H9 (cell line): ENCODE measurements around the gene RAVER1. TPM values are rescaled to one million over a fixed set of nuclear protein-coding genes. Genes with fewer than 3 reads are reported as not detected.
A peak's percentile ranks its signal among the peaks of the same experiment; 100 is the strongest.

Source experiments
- DNase-seq: peaks from one replicate; pipeline ENCODE4 v3.0.0-alpha.2; 2017
- H2AFZ ChIP-seq: one replicate; pipeline ENCODE4 v1.6.1; 2013; ENCODE audit warnings: mild to moderate bottlenecking, low read length, control low read depth, moderate library complexity
- H2AK5ac ChIP-seq: 2 replicates; pipeline ENCODE4 v1.6.1; 2013; ENCODE audit warnings: low read length, control low read depth, mixed read lengths; ENCODE audit not compliant: insufficient read length
- H2BK120ac ChIP-seq: one replicate; pipeline ENCODE4 v1.6.1; 2013; ENCODE audit warnings: low read depth, mild to moderate bottlenecking, low read length, control low read depth, inconsistent platforms; ENCODE audit not compliant: poor library complexity, severe bottlenecking
- H2BK12ac ChIP-seq: 2 replicates; pipeline ENCODE4 v1.6.1; 2013; ENCODE audit warnings: low read length, control low read depth, mixed read lengths, low read depth; ENCODE audit not compliant: insufficient read length
- H2BK15ac ChIP-seq: 2 replicates; pipeline ENCODE4 v1.6.1; 2013; ENCODE audit warnings: low read depth, low read length, control low read depth
- H2BK20ac ChIP-seq: one replicate; pipeline ENCODE4 v1.6.1; 2013; ENCODE audit warnings: low read depth, mild to moderate bottlenecking, low read length, control low read depth, inconsistent platforms; ENCODE audit not compliant: poor library complexity, severe bottlenecking
- H2BK5ac ChIP-seq: 2 replicates; pipeline ENCODE4 v1.6.1; 2013; ENCODE audit warnings: low read length, control low read depth, mixed read lengths; ENCODE audit not compliant: insufficient read length
- H3K14ac ChIP-seq: 2 replicates; pipeline ENCODE4 v1.6.1; 2013; ENCODE audit warnings: low read length, control low read depth; ENCODE audit not compliant: insufficient read depth
- H3K18ac ChIP-seq: 2 replicates; pipeline ENCODE4 v1.6.1; 2013; ENCODE audit warnings: low read depth, mild to moderate bottlenecking, mixed read lengths, low read length, control low read depth; ENCODE audit not compliant: insufficient read length
- H3K23ac ChIP-seq: 2 replicates; pipeline ENCODE4 v1.6.1; 2013; ENCODE audit warnings: low read length, control low read depth, mixed read lengths, low read depth; ENCODE audit not compliant: insufficient read length
- H3K23me2 ChIP-seq: 2 replicates; pipeline ENCODE4 v1.6.1; 2013; ENCODE audit warnings: low read depth, mild to moderate bottlenecking, mixed read lengths, low read length, control low read depth; ENCODE audit not compliant: insufficient read length, poor library complexity, severe bottlenecking
- H3K27ac ChIP-seq: 2 replicates; pipeline ENCODE4 v1.5.1; 2013; ENCODE audit warnings: low read length, control low read depth, mixed read lengths, low read depth; ENCODE audit not compliant: insufficient read length
- H3K27me3 ChIP-seq: 2 replicates; pipeline ENCODE4 v1.6.1; 2013; ENCODE audit warnings: low read length, control low read depth, inconsistent platforms; ENCODE audit not compliant: insufficient read depth
- H3K4ac ChIP-seq: 2 replicates; pipeline ENCODE4 v1.6.1; 2013; ENCODE audit warnings: low read depth, mild to moderate bottlenecking, control low read depth, inconsistent platforms, low read length, moderate library complexity
- H3K4me1 ChIP-seq: 2 replicates; pipeline ENCODE4 v1.6.1; 2013; ENCODE audit warnings: low read length, control low read depth, inconsistent platforms; ENCODE audit not compliant: insufficient read depth
- H3K4me2 ChIP-seq: 2 replicates; pipeline ENCODE4 v1.6.1; 2013; ENCODE audit warnings: low read length, control low read depth, mixed read lengths; ENCODE audit not compliant: insufficient read length, insufficient read depth
- H3K56ac ChIP-seq: 2 replicates; pipeline ENCODE4 v1.6.1; 2013; ENCODE audit warnings: low read depth, mild to moderate bottlenecking, mixed read lengths, low read length, control low read depth; ENCODE audit not compliant: insufficient read length
- H3K79me1 ChIP-seq: 2 replicates; pipeline ENCODE4 v1.6.1; 2013; ENCODE audit warnings: low read depth, mild to moderate bottlenecking, moderate library complexity, low read length, control low read depth, inconsistent platforms; ENCODE audit not compliant: insufficient read depth, poor library complexity, severe bottlenecking
- H3K79me2 ChIP-seq: 2 replicates; pipeline ENCODE4 v1.6.1; 2013; ENCODE audit warnings: low read length, control low read depth, inconsistent platforms; ENCODE audit not compliant: insufficient read depth
- H3K9ac ChIP-seq: 2 replicates; pipeline ENCODE4 v1.6.1; 2013; ENCODE audit warnings: low read length, control low read depth, mixed read lengths; ENCODE audit not compliant: insufficient read length; ENCODE audit errors: extremely low read depth
- H3K9me3 ChIP-seq: one replicate; pipeline ENCODE4 v1.6.1; 2013; ENCODE audit warnings: low read depth, low read length, inconsistent platforms; ENCODE audit not compliant: control insufficient read depth
- H3T11ph ChIP-seq: one replicate; pipeline ENCODE4 v1.6.1; 2013; ENCODE audit warnings: mild to moderate bottlenecking, low read length, control low read depth, inconsistent platforms
- H4K20me1 ChIP-seq: one replicate; pipeline ENCODE4 v1.6.1; 2013; ENCODE audit not compliant: control insufficient read depth, insufficient read length, insufficient read depth
- H4K5ac ChIP-seq: 2 replicates; pipeline ENCODE4 v1.6.1; 2013; ENCODE audit warnings: low read depth, mild to moderate bottlenecking, mixed read lengths, low read length, control low read depth; ENCODE audit not compliant: insufficient read length
- H4K8ac ChIP-seq: replicated peaks from 2 replicates; pipeline ENCODE4 v1.6.1; 2013; ENCODE audit warnings: low read length, control low read depth, mixed read lengths, low read depth; ENCODE audit not compliant: insufficient read length
- H4K91ac ChIP-seq: 2 replicates; pipeline ENCODE4 v1.6.1; 2013; ENCODE audit warnings: low read depth, mild to moderate bottlenecking, moderate library complexity, mixed read lengths, low read length, control low read depth; ENCODE audit not compliant: insufficient read length
- H3K27ac Mint-ChIP-seq, 3 experiments: 2 replicates in 2 of 3; 3 replicates in 1 of 3; pipeline ENCODE4 v1.8.0; 2020 to 2021; ENCODE audit warnings: mixed read lengths in 3 of 3, mild to moderate bottlenecking in 1 of 3, moderate library complexity in 1 of 3
- H3K27me3 Mint-ChIP-seq: 2 replicates; pipeline ENCODE4 v1.8.0; 2021; ENCODE audit warnings: low read depth, mild to moderate bottlenecking, moderate library complexity, mixed read lengths
- H3K36me3 Mint-ChIP-seq, 3 experiments: 2 replicates in 2 of 3; 3 replicates in 1 of 3; pipeline ENCODE4 v1.8.0; 2020 to 2021; ENCODE audit warnings: low read depth in 3 of 3, mixed read lengths in 3 of 3; ENCODE audit not compliant: insufficient read depth in 1 of 3
- H3K4me1 Mint-ChIP-seq, 2 experiments: 2 replicates each; pipeline ENCODE4 v1.8.0; 2020; ENCODE audit warnings: mixed read lengths in 2 of 2
- H3K4me3 Mint-ChIP-seq, 2 experiments: 2 replicates in 1 of 2; 3 replicates in 1 of 2; pipeline ENCODE4 v1.8.0; 2020 to 2021; ENCODE audit warnings: mild to moderate bottlenecking in 2 of 2, mixed read lengths in 2 of 2, moderate library complexity in 1 of 2
- H3K9me3 Mint-ChIP-seq, 2 experiments: 2 replicates in 1 of 2; 3 replicates in 1 of 2; pipeline ENCODE4 v1.8.0; 2020; ENCODE audit warnings: mild to moderate bottlenecking in 2 of 2, mixed read lengths in 2 of 2, moderate library complexity in 1 of 2
- CTCF ChIP-seq: fragments of 200-600 bp; sonication (generic); conservative IDR thresholded peaks from 3 replicates; pipeline ENCODE4 v1.8.0; 2021; ENCODE audit warnings: antibody characterized with exemption, mild to moderate bottlenecking
- WGBS: extraction: QIAGEN DNeasy Blood & Tissue Kit; methylation state at CpG from one replicate; pipeline ENCODE4 v1.1.7; 2013; ENCODE audit warnings: missing lambda C conversion rate, low lambda C conversion rate, mixed read lengths; ENCODE audit not compliant: insufficient read length; ENCODE audit errors: extremely low coverage; 5-methylcytosine and 5-hydroxymethylcytosine counted together
- total RNA-seq: library from RNA; stranded (reverse); gene quantifications from 2 replicates; pipeline ENCODE4 v1.2.1, GENCODE V29; 2021

The RAVER1 gene
- total RNA-seq, 1 experiment from 2014 or later = 74.7 TPM

- H2BK15ac ChIP-seq = no peak overlapping the region
- H4K5ac ChIP-seq = no peak overlapping the region
- WGBS = no CpG with 5 or more reads among the region's 59 CpGs
- peak overlapping the region; percentile 64 for H3K4me2 ChIP-seq
- peak; percentile 86 for DNase-seq
- H3K23ac ChIP-seq = no peak overlapping the region
- peak; percentile 96 for TF ChIP-seq CTCF
- H3T11ph ChIP-seq = no peak overlapping the region
- no peak overlapping the region for H2AFZ ChIP-seq
- no peaks in the 10 kb centered on the region for H3K79me1 ChIP-seq
- H3K27ac ChIP-seq = no peak overlapping the region
- no peak overlapping the region for H4K91ac ChIP-seq
- H3K4me1 Mint-ChIP-seq = 0 out of 4 replicates have a peak, but pooled peaks cover 0 to 6% of the 10 kb centered on the region in 2 experiments
- H4K20me1 ChIP-seq = no peaks in the 10 kb centered on the region
- no peak overlapping the region for H2BK12ac ChIP-seq
- H3K27me3 ChIP-seq = peaks cover 9% of the 10 kb centered on the region; the same call in 1 of the 2 replicates
- no peak overlapping the region for H2AK5ac ChIP-seq
- no peak overlapping the region for H4K8ac ChIP-seq
- no peak overlapping the region for H2BK5ac ChIP-seq
- H3K9me3 ChIP-seq = no peaks in the 10 kb centered on the region
- peaks cover 70% of the 10 kb centered on the region for H3K27me3 Mint-ChIP-seq
- no peak overlapping the region for H3K14ac ChIP-seq
- no peak overlapping the region for H3K4ac ChIP-seq
- H3K79me2 ChIP-seq = no peaks in the 10 kb centered on the region
- peak overlapping the region; percentile 52 to 74 for H3K4me3 Mint-ChIP-seq
- H3K36me3 Mint-ChIP-seq = no peaks in the 10 kb centered on the region; a peak in 1 of 7 replicates
- H3K4me1 ChIP-seq = no peaks in the 10 kb centered on the region
- H3K18ac ChIP-seq = peak overlapping the region; percentile 1
- H3K9ac ChIP-seq = no peak overlapping the region
- no peak overlapping the region for H2BK20ac ChIP-seq
- H3K27ac Mint-ChIP-seq = no peak overlapping the region; a peak in 1 of 7 replicates
- no peak overlapping the region for H2BK120ac ChIP-seq
- no peaks in the 10 kb centered on the region for H3K9me3 Mint-ChIP-seq
- no peak overlapping the region for H3K56ac ChIP-seq
- H3K23me2 ChIP-seq = peaks cover 6% of the 10 kb centered on the region
Measured at GRCh38 chr19:10269333-10270179, 63.8 kb downstream of the RAVER1 start.
